Esophagus muscularis mucosa (tissue), 4 donors: Measurements from ENCODE around the gene CDC42SE2.

Source experiments
- CTCF ChIP-seq, 3 experiments: fragments of 200-600 bp in 2 of 3; fragments of 450-650 bp in 1 of 3; sonication (generic) in 2 of 3; IDR thresholded peaks; one replicate each; pipeline ENCODE4 v1.5.1; 2017 to 2019; ENCODE audit warnings: antibody characterized with exemption in 3 of 3, mild to moderate bottlenecking in 2 of 3, moderate library complexity in 1 of 3
- EP300 ChIP-seq: sonication (generic); formaldehyde crosslinking; IDR thresholded peaks from one replicate; pipeline ENCODE4 v1.6.1; 2017; ENCODE audit warnings: antibody characterized with exemption
- POLR2A ChIP-seq: fragments of 450-650 bp; IDR thresholded peaks from one replicate; pipeline ENCODE4 v1.6.1; 2017; ENCODE audit warnings: antibody characterized with exemption, moderate library complexity, mild to moderate bottlenecking, low read depth
- POLR2AphosphoS5 ChIP-seq, 2 donors: sonication (generic); formaldehyde crosslinking; IDR thresholded peaks; one replicate each; pipeline ENCODE4 v1.6.1; 2017; ENCODE audit warnings: antibody characterized with exemption in 2 of 2

- TF ChIP-seq POLR2AphosphoS5 (IDR thresholded peaks at IDR 0.05) (no peak), POLR2A (no peak), EP300 (no peak), CTCF (IDR thresholded peaks at IDR 0.05) (no peak)
Observed at GRCh38 chr5:131289738-131290137, 25.9 kb downstream of the CDC42SE2 start.
